HTERT RPE-1 (cell line): Measurements from ENCODE around the gene CELF4.

ENCODE experiments used
- in situ Hi-C: fragments of 300-500 bp; cut with MboI; formaldehyde crosslinking; loops from 4 replicates; pipeline ENCODE4 v1.14.3; 2020; ENCODE audit warnings: low sequenced_read_pairs

CELF4 gene

DNA sequence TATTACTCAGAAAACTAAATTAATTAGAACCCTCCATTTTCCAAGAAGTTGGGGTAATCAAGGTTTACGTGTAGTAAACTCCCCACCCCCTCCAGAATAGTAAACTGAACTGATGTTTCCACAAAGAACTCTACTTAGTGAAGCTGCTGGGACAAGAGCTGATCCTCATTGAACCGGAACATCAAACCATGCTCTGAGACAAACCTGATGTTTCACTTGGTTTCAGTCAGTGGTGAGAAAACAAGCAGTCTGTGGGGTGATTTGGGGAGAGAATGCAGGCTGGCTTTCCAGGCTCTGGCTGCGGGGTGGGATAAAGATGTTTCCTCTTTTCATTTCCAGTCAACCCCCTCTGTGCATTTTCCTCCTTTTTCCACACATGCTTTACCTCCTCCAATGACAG, 38.2 kb downstream of the CELF4 start:
- in situ Hi-C loops: no loop called here

- in situ Hi-C loops: no loop called here
Measured at GRCh38 chr18:37525262-37525585, 40.4 kb downstream of the CELF4 start.

GRCh38 chr18:37524498-37525261, 40.9 kb downstream of the CELF4 start:
- in situ Hi-C loops: no loop called here

- in situ Hi-C loops: no loop called here
Measured at GRCh38 chr18:37524139-37524497, 41.5 kb downstream of the CELF4 start.

DNA sequence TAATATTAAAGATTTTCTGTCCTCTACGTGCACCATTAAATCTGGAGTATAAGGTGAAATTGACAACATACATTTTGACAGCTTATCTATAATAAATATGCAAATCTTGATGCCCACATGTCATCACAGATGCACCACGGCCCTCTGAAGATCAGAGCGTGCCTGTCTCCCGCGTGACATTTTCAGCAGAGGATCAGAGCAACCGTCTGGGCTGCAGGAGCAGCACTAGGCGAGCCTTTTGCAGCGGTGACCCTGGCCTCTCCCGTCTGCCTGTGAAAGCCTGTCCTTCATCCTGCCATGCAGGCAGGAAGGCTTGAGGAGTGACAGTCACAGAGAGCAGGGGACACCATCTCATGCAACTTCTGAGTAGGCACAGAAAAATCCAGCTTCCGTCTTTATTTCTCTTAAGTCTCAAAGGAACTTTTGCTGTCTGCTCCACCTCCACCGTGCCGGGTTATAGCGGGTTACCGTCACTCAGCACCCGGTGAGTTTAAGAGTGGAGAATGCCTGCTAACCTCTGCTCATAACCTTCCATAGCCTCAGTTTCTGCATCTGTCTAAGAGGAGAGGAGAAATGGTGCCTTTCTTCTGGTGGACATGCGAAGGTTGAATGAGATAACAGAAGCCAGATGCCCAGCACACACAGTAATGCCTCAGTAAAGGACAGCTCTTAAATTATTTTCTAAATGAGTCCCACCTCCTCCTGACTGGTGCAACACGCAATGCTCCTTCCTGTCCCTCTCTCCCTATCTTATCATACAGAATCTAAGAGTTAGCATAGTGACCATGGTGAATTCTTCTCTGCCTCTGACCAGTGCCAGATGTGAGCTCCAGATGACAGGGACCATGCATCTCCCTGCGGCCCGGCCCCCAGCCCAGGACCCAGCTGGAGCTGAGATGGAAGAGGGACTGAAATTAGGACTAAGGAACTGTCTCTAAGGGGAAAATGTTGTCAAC, 43.8 kb downstream of the CELF4 start:
- in situ Hi-C loops: no loop called here

DNA sequence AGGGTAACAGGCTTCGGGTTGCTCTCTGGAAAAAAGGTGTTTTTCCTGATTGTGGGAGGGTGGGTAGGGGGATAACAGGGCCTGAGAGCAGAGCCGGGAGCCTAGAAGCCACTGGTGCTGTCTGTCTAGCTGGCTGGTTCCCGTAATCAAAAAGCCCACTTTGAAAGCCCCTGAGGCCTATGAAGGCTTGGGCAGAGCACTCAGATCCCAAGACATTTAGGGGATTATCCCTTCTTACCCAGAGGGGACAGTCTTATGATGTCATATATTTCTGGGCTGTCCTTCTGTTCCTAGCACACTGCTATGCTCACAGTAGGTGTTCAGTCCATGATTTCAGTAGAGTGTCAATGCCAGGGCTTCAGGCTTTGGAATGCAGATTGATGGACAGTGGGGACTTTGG, 45.1 kb downstream of the CELF4 start:
- in situ Hi-C loops: no loop called here

GRCh38 chr18:37519510-37520135, 46.0 kb downstream of the CELF4 start:
- in situ Hi-C loops: no loop called here

DNA sequence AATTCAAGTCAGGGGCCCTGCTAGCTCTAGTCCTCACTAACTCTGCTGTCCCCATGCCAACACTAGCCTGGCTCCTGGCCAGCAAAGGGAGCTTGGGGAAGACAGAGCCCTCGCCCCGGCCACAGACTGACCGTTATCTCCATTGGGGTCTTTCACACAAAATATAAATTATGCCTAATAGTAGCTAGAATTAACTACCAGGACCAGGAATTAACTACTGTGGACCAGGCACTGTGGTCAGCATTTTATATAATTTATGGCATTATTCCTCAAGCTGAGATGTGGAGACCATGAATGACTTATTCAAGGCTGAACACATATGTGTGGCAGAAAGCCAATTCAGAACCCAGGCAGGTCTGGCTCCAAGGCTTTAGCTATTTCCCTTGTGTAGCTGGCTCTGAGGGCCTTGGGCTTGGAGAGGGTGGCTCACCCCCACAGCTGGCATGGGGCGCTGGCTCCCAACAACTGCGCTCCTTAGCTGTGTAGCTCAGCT, 49.2 kb downstream of the CELF4 start:
- in situ Hi-C loops: no loop called here

DNA sequence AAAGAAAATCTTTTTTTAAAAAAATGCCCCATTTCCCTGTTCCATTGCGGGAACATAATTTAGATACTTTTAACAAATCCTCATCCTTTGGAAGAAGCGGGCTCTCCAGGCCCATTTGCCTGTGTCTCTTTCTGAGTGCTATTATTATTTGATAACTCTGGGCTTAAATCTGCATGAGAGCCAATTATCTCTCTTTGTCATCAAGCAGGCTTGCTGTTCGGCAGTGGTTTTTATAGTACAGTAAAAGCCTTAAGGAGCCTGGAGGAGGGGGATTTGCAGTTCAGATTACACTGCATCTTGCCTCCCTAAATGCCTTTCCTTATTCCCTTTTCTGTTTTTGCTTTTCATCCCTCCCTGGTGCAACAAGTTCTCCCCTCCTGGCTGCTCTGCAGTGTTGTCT, 50.6 kb downstream of the CELF4 start:
- in situ Hi-C loops: no loop called here

DNA sequence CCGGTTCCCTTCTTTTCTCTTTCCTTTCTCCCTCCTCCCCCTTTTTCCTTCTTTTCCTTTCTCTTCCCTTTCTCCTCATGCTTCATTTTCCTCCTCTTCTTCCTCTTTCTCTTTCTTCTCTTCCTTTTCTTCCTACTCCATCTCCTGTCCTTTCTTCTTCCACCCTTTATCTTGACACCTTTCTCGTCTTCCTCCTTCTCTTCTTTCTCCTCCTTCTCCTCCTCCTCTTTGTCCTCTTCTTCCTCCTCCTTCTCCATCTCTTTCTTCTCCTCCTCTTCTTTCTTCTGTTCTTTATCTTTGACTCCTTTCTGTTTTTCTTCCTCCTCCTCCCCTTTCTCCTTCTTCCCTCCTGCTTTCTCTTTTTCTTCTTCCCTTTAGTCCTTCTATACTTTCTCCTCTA, 53.2 kb downstream of the CELF4 start:
- in situ Hi-C loops: no loop called here

GRCh38 chr18:37511721-37512298, 53.8 kb downstream of the CELF4 start:
- in situ Hi-C loops: no loop called here

- in situ Hi-C loops: no loop called here
Measured at GRCh38 chr18:37509600-37509999, 56.0 kb downstream of the CELF4 start.

DNA sequence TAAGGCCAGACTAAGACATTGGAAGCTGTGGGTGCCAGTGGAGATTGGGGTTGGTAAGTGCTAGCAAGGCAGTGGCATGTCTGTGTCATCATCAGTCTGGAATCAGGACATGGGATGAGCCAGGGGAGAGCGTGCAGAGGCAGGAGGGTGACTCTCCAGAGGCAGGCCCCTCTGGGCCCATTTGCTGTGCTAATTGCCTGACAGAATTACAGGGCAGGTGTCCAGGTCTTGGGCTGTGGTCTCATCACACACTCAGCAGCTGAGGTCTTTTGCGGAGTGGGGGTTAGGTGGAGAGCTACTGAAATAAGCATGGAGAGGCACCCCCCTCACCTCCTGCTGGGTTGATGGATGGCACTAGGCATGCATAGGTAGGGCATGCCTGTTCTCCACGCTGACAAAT, 57.4 kb downstream of the CELF4 start:
- in situ Hi-C loops: no loop called here

GRCh38 chr18:37507239-37507638, 58.4 kb downstream of the CELF4 start:
- in situ Hi-C loops: no loop called here

GRCh38 chr18:37506001-37506400, 59.6 kb downstream of the CELF4 start:
- in situ Hi-C loops: no loop called here

- in situ Hi-C loops: no loop called here
Measured at GRCh38 chr18:37505321-37505720, 60.3 kb downstream of the CELF4 start.

DNA sequence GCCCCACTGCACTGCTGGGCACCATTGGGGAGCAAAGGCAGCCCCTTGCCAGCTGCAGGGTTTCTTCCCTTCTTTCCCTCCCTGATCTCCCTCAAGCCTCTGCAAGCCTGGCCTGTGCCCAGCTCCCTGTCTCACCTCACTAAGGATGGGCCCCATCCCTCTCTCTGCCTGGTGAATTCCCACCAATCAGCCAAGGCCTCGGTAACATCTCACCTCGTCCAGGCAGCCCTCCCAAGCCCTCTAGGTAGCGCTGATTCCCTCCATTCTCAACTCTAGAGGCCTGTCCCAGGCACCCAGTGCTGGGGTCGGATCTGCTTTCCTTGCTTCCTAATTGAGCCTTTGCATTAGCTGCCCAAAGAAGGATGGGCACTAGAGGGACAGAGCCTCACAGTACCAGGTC, 63.0 kb downstream of the CELF4 start:
- in situ Hi-C loops: no loop called here

DNA sequence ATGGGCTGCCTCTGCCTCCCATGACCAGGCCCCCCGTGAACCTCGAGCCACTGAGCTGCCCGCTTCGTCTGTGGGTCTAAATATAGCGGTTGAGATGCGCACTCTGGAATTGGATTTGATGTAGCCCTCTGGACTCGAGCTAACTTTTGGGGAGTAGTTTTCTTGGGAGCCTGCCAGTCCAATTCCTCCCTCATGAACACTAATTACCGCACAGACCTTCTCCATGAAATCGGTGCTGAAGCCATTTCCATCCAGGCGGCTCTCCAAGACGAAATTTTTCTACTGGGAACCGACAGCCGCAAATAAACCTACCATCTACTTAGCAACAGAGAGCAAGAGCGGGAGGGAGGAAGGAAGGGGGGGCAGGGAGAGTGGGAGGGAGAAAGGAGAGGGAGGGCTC, 63.6 kb downstream of the CELF4 start:
- in situ Hi-C loops: no loop called here

- in situ Hi-C loops: no loop called here
Measured at GRCh38 chr18:37501136-37501535, 64.5 kb downstream of the CELF4 start.

- in situ Hi-C loops: no loop called here
Measured at GRCh38 chr18:37499913-37500312, 65.7 kb downstream of the CELF4 start.

DNA sequence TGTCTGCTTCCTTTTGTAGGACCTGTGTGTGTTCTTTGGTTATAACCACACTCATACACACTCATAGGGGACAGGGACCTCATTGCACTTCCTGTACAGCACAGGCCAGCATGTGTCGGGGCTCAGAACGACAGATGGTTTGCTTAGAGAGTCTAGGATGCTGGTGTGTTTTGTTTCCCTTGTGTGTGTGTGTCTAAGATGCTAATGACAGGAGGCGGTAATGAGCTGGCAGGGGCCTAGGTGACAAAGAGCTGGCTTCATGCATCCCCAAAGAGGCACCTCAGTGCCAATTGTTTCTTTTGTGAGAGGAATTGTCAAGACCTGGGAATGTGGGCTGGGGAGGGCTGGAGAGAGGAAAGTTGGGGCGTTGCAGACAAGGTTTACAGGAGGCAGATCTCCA, 66.6 kb downstream of the CELF4 start:
- in situ Hi-C loops: no loop called here
